SU-DHL-6 (cell line): ENCODE data around the gene TENT4B.

Experiments
- CTCF ChIP-seq: fragments of 200-600 bp; sonication (generic); IDR thresholded peaks from one replicate; pipeline ENCODE4 v1.5.1; 2017; ENCODE audit warnings: antibody characterized with exemption, mild to moderate bottlenecking, low read length, moderate library complexity; ENCODE audit not compliant: insufficient read depth, poor library complexity, severe bottlenecking
- EZH2phosphoT487 ChIP-seq: fragments of 200-600 bp; sonication (generic), shearing (Covaris generic); conservative IDR thresholded peaks from 2 replicates; pipeline ENCODE4 v1.6.1; 2018; ENCODE audit warnings: mild to moderate bottlenecking, antibody characterized with exemption, low read length, moderate library complexity, mixed read lengths

DNA sequence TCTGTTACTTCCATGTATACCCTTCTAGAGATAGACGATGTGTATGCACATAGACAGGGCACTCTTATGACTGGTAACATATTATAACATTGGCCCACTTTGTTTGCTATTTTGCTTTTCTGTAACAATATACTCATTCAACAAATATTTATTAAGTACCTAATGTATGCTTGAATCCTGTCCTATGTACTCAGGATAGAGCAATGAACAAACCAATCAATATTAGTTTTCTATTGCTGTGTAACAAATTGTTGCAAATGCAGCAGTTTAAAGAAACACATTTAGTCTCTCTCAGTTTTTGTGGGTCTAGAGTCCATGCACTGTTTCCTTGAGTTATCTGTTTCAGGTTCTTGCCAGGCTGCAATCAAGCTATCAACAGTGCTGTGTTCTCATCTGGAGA is 29.7 kb upstream of the TENT4B start:
- TF ChIP-seq CTCF (no peak), EZH2phosphoT487 (no peak)
